HG03060 (cell line): Measurements from ENCODE around the gene SERPINB3.
"Not testable (repeated sequence)": the region's sequence is repeated elsewhere in the genome, so short reads cannot be mapped to it uniquely, and the experiment has no call there.

Experiments used
- ATAC-seq: cut with Tn5 transposase; IDR thresholded peaks from one replicate; pipeline ENCODE4 v1.9.1; 2021; ENCODE audit warnings: low read depth, moderate number of reproducible peaks; ENCODE audit not compliant: unreplicated experiment

Gene SERPINB3

DNA sequence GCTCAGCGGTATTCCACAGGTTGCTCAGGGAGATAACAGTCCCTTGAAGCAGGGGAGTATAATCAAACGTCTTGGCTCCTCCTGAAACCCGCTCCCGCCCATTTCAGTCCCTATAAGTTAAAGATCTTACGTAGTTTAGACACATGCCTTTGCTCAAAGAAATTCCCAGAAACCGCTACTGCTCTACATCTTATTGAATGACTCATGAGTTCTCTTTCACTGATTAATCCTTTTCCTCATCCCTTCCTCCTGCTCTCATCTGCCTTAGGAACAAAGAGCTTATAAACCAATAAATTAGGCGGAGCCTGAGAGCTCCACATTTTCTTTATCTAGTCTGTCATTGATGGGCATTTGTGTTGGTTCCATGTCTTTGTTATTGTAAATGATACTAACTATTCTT is 13.5 kb downstream of the SERPINB3 start:
- no peak for ATAC-seq

GRCh38 chr18:63646936-63647335 is 14.8 kb downstream of the SERPINB3 start:
- no peak for ATAC-seq

GRCh38 chr18:63644694-63645093 is 17.0 kb downstream of the SERPINB3 start:
- not testable (repeated sequence) for ATAC-seq

GRCh38 chr18:63644142-63644541 is 17.6 kb downstream of the SERPINB3 start, which contains the start of gene SERPINB4:
SERPINB4 (minus strand) TSS chr18:63644256; CDS start chr18:63643577, 679 bp downstream.
- not testable (repeated sequence) for ATAC-seq

DNA sequence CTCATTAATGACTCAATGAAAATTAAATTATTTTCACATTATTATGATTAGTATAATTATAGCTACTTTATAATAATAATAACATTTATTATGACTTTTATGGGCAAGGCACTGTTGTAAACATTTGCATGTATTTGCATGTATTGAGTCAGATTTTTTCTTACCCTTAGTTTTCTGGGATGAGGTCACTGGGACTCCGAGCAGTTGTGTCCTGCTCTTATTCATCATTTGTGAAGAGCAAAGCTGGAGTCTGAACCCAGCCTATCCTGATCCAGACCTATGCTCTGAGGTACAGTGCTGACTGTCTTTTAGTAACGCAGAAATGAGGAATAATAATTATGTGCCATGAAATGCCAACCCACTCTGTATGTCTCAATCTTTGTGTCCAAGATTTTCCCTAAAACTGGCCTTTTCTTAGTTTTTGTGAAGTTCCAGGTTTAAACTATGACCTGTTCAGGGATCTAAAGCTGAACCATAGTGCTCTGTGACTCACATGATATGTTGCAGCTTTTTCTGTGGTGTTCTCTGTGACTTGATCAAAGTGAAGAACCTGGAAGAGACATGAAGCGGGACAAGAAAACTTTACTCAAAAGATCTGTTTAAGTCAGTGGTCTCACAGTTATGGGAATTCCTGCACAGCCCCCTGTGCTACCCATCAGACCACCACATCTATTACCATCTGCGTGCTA is 18.9 kb downstream of the SERPINB3 start:
- not testable (repeated sequence) for ATAC-seq

GRCh38 chr18:63641157-63641680 is 20.5 kb downstream of the SERPINB3 start:
- ATAC-seq = not testable (repeated sequence)

GRCh38 chr18:63637703-63638102 is 24.0 kb downstream of the SERPINB3 start:
- ATAC-seq = no peak

GRCh38 chr18:63627819-63628218 is 33.9 kb downstream of the SERPINB3 start:
- ATAC-seq = no peak

GRCh38 chr18:63626431-63626830 is 35.3 kb downstream of the SERPINB3 start:
- no peak for ATAC-seq

DNA sequence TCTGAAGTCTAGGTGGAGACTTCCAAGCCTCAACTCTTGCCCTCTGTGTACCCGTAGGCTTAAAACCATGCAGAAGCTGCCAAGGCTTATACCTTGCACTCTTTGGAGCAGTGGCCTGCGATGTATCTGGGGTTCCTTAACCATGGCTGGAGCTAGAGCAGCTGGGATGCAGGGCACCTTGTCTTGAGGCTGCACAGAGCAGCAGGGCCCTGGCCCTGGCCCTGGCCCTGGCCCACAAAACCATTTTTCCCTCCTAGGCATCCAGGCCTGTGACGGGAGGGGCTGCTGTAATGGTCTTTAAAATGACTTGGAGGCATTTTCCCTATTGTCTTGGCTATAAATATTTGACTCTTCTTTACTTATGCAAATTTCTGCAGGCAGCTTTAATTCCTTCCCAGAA is 36.8 kb downstream of the SERPINB3 start:
- no peak for ATAC-seq

DNA sequence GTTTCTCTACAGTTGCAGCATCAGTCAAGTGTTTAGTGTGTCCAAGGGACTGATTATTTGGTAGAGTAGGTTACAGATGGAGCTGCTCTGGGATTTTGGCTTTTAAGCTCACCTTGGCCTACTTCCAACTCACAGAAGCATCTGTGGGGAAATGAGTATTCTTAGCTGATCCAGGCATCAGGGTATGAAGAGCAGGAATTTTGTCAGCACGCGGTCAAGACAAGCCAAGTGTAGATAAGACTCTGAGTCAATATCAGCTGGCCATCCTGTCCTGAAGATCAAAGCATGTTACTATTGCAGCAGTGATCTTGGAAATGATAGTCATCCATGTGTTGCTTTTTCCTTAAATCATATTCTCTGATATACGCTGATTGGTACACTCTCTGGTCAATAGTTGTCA is 42.0 kb downstream of the SERPINB3 start:
- ATAC-seq = no peak

GRCh38 chr18:63617915-63618234 is 43.8 kb downstream of the SERPINB3 start:
- ATAC-seq = no peak

GRCh38 chr18:63617049-63617914 is 44.4 kb downstream of the SERPINB3 start:
- ATAC-seq = peak; percentile 80

DNA sequence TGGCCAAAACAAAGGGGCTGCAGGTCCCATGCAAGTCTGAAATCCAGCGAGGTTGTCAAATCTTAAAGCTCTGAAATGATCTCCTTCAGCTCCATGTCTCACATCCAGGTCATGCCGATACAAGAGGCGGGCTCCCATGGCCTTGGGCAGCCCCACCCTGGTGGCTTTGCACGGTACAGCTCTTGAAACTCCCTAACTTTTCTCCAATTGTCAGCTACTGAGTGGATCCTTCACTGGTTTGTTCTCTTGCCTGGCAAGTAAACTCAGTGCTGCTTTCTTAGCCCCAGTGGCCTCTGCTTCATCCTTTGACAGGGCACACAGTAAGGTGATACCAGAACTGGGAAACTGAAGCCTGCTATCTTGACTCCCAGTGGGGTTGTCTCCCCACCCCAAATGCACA is 48.3 kb downstream of the SERPINB3 start:
- ATAC-seq = no peak

DNA sequence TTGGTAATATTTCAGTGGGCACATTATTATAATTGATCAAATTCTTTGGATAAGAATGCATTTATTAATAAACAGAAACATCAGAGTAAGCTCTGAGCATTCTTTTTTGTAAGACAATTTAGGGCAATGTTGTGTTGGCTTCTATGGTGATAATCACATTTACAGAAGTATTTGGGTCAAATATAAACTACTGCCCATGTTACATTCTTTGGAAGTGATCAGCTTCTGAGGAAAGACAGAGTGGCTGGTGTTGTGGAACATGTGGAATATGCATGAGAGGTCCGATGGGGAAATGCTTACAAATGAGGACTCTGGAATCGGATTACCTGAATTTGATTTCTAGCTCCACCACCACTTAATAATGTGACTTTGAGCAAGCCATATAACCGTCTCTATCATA is 55.2 kb downstream of the SERPINB3 start:
- no peak for ATAC-seq
